Large intestine (tissue), 3 donors: ENCODE measurements around the gene HIVEP3. TPM values are rescaled to one million over a fixed set of nuclear protein-coding genes. Genes with fewer than 3 reads are reported as not detected.

Experiments
- DNase-seq, 2 donors: peaks; one replicate each; pipeline versions ENCODE4 v3.0.0 to v3.0.0-alpha.2; 2013
- H3K27ac ChIP-seq: one replicate; pipeline ENCODE4 v1.5.1; 2013; ENCODE audit warnings: low read length
- H3K27me3 ChIP-seq: 2 replicates; pipeline ENCODE4 v1.6.1; 2013; ENCODE audit warnings: low read length; ENCODE audit not compliant: control insufficient read depth, insufficient read depth
- H3K36me3 ChIP-seq: 2 replicates; pipeline ENCODE4 v1.6.1; 2013; ENCODE audit warnings: low read length; ENCODE audit not compliant: control insufficient read depth, insufficient read depth
- H3K4me1 ChIP-seq: one replicate; pipeline ENCODE4 v1.6.1; 2013; ENCODE audit warnings: low read length; ENCODE audit not compliant: control insufficient read depth, insufficient read depth
- H3K4me3 ChIP-seq: one replicate; pipeline ENCODE4 v1.5.1; 2013; ENCODE audit warnings: low read length
- H3K9me3 ChIP-seq: one replicate; pipeline ENCODE4 v1.6.1; 2013; ENCODE audit warnings: mild to moderate bottlenecking, low read depth, low read length, moderate library complexity; ENCODE audit not compliant: control insufficient read depth
- WGBS: methylation state at CpG from one replicate; pipeline ENCODE4 v1.1.5; 2013; ENCODE audit warnings: low lambda C conversion rate; ENCODE audit not compliant: insufficient coverage; 5-methylcytosine and 5-hydroxymethylcytosine counted together
- polyA plus RNA-seq: library from polyadenylated mRNA; unstranded; fragments of 120-200 nt; gene quantifications from one replicate; pipeline ENCODE4 v1.2.1, GENCODE V29; 2013

HIVEP3 gene
- polyA plus RNA-seq, 1 donor = 2.6 TPM

DNA sequence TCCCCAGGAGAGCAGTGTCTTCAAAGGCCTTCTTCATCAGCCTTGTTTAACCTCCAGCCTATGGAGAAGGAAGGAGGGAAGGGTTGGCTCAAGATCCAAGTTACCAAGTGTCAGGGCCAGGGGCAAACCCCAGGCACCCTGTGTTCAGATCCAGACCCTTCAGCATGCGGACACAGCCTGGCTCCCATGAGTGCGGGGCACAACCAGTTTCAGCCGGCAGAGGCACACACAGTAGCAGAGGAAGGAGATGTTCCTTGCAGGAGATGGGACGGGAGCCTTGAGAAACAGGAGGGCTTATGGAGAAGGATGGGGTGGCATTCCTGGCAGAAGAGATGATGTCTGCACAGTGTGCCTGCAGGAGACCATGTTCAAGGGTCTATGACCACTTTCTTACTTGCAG, 272.5 kb downstream of the HIVEP3 start:
- WGBS = no CpG with 5 or more reads among the region's 4 CpGs
- no peak for DNase-seq

DNA sequence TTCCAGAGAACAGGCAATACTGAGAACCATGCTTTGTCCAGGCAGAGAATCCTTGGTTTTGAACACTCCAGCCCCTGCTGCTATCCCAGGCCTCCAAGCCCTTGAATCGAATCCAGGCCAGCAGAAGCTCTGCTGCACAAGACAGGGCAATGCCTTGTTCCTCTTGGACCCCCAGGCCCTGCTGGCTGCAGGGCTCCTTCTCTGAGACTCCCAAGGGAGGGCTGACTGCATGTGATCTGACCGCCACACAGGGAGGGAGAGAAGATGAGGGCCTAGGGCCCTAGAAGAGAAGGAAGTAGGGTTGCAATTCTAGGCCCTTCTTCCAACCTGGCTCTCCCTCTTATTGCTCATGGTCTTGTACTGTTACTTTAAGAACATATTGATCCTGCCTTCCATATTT, 273.7 kb downstream of the HIVEP3 start:
- WGBS = no CpG with 5 or more reads among the region's 2 CpGs
- Histone ChIP-seq H3K27ac (no peak overlapping the region), H3K4me1 (no peaks in the 10 kb centered on the region), H3K4me3 (no peak overlapping the region), H3K27me3 (no peaks in the 10 kb centered on the region), H3K36me3 (no peaks in the 10 kb centered on the region), H3K9me3 (no peaks in the 10 kb centered on the region)
- DNase-seq = no peak

More for the DNA sequence above, 272.5 kb downstream of the HIVEP3 start:
- Histone ChIP-seq H3K27ac (no peak overlapping the region), H3K27me3 (no peaks in the 10 kb centered on the region), H3K9me3 (no peaks in the 10 kb centered on the region), H3K4me3 (no peak overlapping the region), H3K36me3 (no peaks in the 10 kb centered on the region), H3K4me1 (no peaks in the 10 kb centered on the region)

DNA sequence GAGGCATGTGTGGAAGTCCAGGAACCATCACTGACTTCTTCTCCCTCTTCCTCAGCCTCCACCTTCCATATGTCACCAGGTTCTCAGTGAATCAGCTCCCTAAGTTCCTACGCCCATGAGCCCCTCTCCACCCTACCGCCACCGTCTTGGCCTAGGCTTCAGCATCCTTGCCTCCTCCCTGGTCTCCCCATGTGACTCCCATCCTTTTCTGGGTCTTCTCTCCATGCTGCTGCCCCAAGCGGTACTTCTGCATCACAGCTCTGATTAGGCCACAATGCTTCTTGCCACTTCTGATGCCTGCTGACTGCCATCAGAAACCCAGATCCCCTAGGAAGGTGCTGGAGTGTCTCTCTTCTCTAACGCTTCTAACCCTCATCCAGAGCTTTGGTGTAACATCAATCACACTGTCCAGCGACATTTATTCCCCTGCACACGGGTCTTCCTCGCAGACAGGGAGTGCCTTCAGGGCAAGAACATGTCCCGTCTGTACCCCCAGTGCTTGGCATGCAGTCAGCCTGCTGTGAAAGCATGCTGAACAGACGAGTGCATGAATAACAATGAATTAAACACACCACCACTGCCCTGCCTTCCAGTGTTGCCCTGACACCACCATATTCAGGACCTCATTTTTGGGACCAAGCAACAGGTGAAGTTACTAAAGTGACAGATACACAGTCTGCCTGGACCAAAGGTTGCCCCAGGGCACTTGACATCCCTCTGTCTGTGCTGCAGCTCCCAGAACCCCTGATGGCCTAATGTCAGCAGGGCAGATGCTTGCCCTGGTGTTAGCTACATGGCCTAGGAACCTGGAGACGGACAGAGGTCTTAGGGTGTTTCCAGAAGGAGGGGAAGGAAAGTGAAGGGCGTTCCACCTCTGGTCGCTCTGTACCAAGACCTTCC, 275.6 kb downstream of the HIVEP3 start:
- Histone ChIP-seq H3K27ac (no peak overlapping the region), H3K9me3 (no peaks in the 10 kb centered on the region), H3K4me3 (no peak overlapping the region), H3K27me3 (peaks cover 3% of the 10 kb centered on the region), H3K4me1 (no peaks in the 10 kb centered on the region), H3K36me3 (no peaks in the 10 kb centered on the region)
- no peak for DNase-seq
- 92% methylated on average over 2 of the region's 13 CpGs for WGBS

DNA sequence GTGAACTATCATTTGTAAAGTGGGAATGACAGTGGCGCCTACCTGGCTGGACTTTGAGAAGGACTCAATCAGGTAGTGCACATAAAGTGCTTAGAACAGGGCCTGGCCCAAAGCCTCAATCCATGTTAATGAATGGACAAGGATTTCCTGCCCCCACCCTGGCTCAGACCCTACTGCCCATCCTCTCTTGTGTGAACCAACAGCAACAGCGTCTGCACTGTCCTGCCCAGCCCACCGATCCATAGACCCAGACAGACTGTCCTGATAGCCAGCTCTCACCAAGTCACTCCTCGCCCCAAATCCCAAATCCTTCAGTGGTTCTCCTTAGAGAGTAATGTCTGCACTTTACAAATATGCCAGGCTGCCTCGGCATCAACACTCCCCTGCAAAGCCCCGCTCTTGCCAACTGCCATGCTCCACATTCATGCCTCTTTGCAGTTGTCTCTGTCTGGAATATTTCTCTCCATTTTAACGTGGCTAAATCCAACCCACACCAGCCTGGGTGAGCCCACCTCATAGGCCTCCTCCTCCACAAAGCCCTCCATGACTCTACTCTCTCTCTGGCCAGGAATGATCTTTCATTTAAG, 276.7 kb downstream of the HIVEP3 start:
- Histone ChIP-seq H3K4me3 (no peak overlapping the region), H3K9me3 (no peaks in the 10 kb centered on the region), H3K4me1 (no peaks in the 10 kb centered on the region), H3K27me3 (peaks cover 5% of the 10 kb centered on the region), H3K27ac (no peak overlapping the region), H3K36me3 (no peaks in the 10 kb centered on the region)
- DNase-seq = no peak
- 50% methylated on average over 1 of the region's 7 CpGs for WGBS

DNA sequence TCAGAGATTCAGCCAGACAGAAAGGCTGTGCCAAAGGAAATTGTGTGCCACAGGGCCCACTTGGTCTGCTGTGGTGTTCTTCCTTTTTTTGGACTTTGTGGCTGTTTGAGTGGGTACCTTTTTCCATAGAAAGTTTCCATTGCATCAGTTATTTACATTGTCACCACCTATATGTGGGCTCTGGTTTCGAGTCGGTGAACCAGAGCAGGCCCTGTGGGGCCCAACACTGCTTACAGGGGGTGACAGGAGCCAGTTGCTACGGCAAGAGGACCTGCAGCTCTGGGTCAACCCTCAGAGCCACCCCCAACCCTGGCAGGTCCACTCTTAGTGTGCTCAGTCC, 277.3 kb downstream of the HIVEP3 start:
- no CpG with 5 or more reads among the region's 3 CpGs for WGBS
- Histone ChIP-seq H3K4me1 (no peaks in the 10 kb centered on the region), H3K4me3 (no peak overlapping the region), H3K9me3 (no peaks in the 10 kb centered on the region), H3K27me3 (peaks cover 5% of the 10 kb centered on the region), H3K36me3 (no peaks in the 10 kb centered on the region), H3K27ac (no peak overlapping the region)
- no peak for DNase-seq

DNA sequence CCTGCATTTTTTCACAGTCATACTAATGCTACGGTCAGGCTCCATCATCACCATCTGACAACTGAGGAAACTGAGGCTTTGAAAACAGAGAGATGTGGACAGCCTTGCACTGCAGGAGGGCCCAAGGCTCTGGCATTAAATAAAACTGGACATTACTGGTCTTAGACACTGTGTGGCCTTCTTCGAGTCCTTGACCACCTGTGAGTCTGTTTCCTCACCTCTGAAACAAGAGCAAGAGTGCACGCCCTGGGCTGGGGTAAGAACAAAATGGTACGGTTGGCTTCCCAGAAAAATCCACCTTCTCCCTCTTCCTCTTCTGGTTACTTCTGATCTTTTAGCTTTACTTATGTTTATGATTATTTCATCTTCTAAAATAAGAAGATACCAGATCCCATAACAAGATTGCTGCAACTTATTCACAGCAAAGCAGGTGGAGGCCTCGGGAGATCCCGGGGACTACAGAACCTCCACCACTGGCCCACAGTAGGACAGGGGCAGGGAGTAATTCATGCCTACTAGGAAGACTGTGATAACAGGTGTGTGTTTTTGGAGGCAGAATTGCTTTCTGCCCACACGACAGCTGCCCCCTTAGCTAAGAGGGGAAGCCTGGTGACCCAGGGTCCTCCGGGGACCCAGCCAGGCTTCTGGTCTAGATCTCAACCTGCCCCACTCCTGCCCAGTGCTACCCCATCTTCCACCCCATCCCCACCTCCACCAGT, 277.8 kb downstream of the HIVEP3 start:
- no peaks in the 10 kb centered on the region for H3K36me3 ChIP-seq
- H3K4me1 ChIP-seq = no peaks in the 10 kb centered on the region
- DNase-seq = no peak
- no peak overlapping the region for H3K4me3 ChIP-seq
- WGBS = no CpG with 5 or more reads among the region's 8 CpGs
- H3K27me3 ChIP-seq = peaks cover 5% of the 10 kb centered on the region
- no peak overlapping the region for H3K27ac ChIP-seq
- no peaks in the 10 kb centered on the region for H3K9me3 ChIP-seq

DNA sequence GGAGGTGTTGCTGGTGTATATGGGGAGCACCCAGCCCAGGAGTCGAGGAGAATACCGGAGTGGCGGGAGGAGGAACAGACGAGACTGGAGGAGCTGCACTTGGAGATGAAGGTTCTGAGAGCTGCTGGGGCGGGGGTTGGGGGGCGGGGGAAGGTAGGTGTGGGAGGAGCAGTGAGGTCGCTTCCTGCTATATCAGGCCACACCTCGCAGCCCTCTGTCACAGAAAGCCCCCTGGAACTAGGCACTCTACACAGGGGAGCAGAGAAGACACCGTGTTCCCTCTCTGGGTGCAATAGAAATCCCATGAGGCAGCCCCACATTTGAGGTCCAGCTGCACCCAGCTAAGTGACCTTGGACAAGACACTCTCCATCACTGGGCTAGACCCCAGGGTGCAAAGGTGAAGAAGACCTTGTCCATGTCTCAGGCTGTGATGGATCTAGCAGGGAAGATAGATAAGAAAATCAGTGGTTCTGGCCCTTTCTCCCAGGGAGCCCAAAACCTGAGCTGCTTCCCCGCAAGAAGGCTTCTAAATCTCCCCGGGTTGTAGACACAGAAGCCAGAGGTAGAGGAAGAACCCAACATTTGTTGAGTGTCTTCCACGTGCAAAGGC, 278.5 kb downstream of the HIVEP3 start:
- no peaks in the 10 kb centered on the region for H3K9me3 ChIP-seq
- H3K4me1 ChIP-seq = no peaks in the 10 kb centered on the region
- no peak overlapping the region for H3K4me3 ChIP-seq
- DNase-seq = no peak
- H3K27ac ChIP-seq = no peak overlapping the region
- no peaks in the 10 kb centered on the region for H3K36me3 ChIP-seq
- 80% methylated on average over 1 of the region's 12 CpGs for whole genome bisulfite sequencing
- H3K27me3 ChIP-seq = peaks cover 5% of the 10 kb centered on the region

DNA sequence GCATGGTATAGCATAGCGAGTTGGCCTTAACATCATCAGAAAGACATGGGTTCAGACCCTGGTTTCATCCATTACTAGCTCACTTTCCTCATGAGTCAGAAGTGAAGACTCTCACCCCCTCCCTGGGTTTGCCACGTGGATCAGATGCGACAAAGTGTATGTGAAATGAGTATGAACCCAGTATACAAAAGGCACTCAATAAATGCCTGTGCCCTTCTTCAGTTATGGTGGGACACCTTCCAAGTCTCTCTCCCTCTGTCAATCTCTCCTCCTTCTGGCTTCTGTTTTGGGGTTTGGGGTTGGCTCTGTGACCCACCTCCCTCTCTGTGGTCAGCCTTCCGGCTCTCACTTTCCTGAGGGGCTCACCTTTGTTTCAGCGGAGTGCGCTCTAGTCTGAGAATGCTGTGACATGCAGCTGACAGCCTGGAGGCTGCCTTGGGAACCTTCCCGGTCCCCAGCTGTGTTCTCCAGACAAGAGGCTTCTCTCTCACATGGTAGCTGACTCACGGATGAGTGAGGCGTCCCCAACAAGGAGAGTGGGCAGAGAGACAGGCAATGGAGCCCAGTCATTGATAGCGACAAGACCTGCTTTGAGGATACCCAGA, 279.3 kb downstream of the HIVEP3 start:
- Histone ChIP-seq H3K4me3 (no peak overlapping the region), H3K27me3 (peaks cover 5% of the 10 kb centered on the region), H3K9me3 (no peaks in the 10 kb centered on the region), H3K27ac (no peak overlapping the region), H3K36me3 (no peaks in the 10 kb centered on the region), H3K4me1 (no peaks in the 10 kb centered on the region)
- WGBS = 100% methylated on average over 1 of the region's 10 CpGs
- DNase-seq = no peak

DNA sequence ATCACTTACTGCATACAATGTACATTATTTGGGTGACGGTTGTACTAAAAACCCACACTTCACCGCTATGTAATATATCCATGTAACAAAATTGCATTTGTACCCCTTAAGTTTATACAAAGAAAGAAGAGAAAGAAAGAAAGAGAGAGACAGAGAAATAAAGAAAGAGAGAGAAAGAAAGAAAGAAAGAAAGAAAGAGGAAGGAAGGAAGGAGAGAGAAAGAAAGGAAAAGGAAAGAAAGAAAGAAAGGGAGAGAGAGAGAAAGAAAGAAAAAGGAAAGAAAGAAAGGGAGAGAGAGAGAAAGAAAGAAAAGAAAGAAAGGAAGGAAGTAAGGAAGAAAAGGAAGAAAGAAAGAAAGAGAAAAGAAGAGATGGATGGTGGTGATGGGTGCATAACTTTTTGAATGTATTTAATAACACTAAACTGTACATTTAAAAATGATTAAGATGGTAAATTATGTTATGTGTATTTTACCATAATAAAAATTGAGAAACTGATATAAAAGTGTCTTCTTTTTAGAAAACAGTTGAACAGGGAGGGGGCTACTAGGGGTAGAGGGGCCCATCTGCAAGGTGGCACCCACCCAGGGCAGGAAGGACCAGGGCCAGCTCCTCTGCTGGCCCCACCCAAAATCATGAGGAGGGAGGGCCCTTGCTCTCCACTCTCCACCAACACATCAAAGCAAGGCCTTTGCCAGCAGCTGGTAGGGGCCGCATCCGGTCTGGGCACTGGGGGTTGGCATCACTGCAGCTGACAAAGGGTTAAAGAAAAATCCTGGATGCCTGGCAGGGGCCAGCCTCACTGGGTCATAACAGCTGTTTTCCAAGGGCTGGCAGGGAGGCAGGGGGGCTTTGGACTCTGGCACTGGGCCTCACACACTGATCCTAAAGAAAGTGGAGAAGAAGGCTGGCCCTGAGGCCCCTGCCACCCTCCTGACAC, 280.4 kb downstream of the HIVEP3 start:
- H3K36me3 ChIP-seq = no peaks in the 10 kb centered on the region
- 100% methylated on average over 1 of the region's 4 CpGs for WGBS
- no peak overlapping the region for H3K4me3 ChIP-seq
- H3K27me3 ChIP-seq = peaks cover 11% of the 10 kb centered on the region
- no peak overlapping the region for H3K27ac ChIP-seq
- H3K9me3 ChIP-seq = no peaks in the 10 kb centered on the region
- no peak for DNase-seq
- H3K4me1 ChIP-seq = no peaks in the 10 kb centered on the region
